HG02973 (cell line): Measurements from ENCODE around the gene KIF1A.

Source experiments
- ATAC-seq: cut with Tn5 transposase; IDR thresholded peaks from one replicate; pipeline ENCODE4 v1.9.1; 2021; ENCODE audit warnings: moderate library complexity; ENCODE audit not compliant: unreplicated experiment

The KIF1A gene

GRCh38 chr2:240819858-240820606, at the start of gene KIF1A:
Gene KIF1A (minus strand): TSS chr2:240820219. CDS start chr2:240797752, 22,467 bp downstream.
- ATAC-seq, result no peak

- no peak for ATAC-seq
Measured at GRCh38 chr2:240869109-240869955, 49.3 kb upstream of the KIF1A start.

GRCh38 chr2:240868286-240869108, 48.5 kb upstream of the KIF1A start, which contains the start of gene AGXT:
Gene AGXT (plus strand): TSS chr2:240868824. CDS start chr2:240868866, 42 bp downstream.
- no peak for ATAC-seq

GRCh38 chr2:240865391-240865790, 45.4 kb upstream of the KIF1A start:
- ATAC-seq, result no peak

- ATAC-seq, result no peak
Measured at GRCh38 chr2:240864475-240864874, 44.5 kb upstream of the KIF1A start.

GRCh38 chr2:240861547-240861946, 41.5 kb upstream of the KIF1A start:
- no peak for ATAC-seq

- ATAC-seq, result no peak
Measured at GRCh38 chr2:240858871-240859270, 38.9 kb upstream of the KIF1A start.

- ATAC-seq, result no peak
Measured at GRCh38 chr2:240858321-240858720, 38.3 kb upstream of the KIF1A start.

- ATAC-seq, result no peak
Measured at GRCh38 chr2:240857039-240858008, 37.3 kb upstream of the KIF1A start.

- ATAC-seq, result no peak
Measured at GRCh38 chr2:240856151-240856980, 36.3 kb upstream of the KIF1A start.

- no peak for ATAC-seq
Measured at GRCh38 chr2:240855670-240856069, 35.7 kb upstream of the KIF1A start.

GRCh38 chr2:240852671-240853314, 32.8 kb upstream of the KIF1A start:
- ATAC-seq, result no peak

- ATAC-seq, result no peak
Measured at GRCh38 chr2:240851078-240851991, 31.3 kb upstream of the KIF1A start.

- no peak for ATAC-seq
Measured at GRCh38 chr2:240850756-240851077, 30.7 kb upstream of the KIF1A start.

- no peak for ATAC-seq
Measured at GRCh38 chr2:240850026-240850425, 30.0 kb upstream of the KIF1A start.

GRCh38 chr2:240848900-240849680, 29.1 kb upstream of the KIF1A start:
- no peak for ATAC-seq

- ATAC-seq, result no peak
Measured at GRCh38 chr2:240847817-240848216, 27.8 kb upstream of the KIF1A start.
